Measurements from ENCODE around the gene CCDC91.
"Not testable (repeated sequence)": the region's sequence is repeated elsewhere in the genome, so short reads cannot be mapped to it uniquely, and the experiment has no call there.

- not testable (repeated sequence) for TF ChIP-seq CTCF (conservative IDR thresholded peaks at IDR 0.05 in 1 of 2, IDR thresholded peaks at IDR 0.05 in 1 of 2; ENCODE audit: low read depth in 1 of 2, low read length in 2 of 2); EZH2 (IDR thresholded peaks at IDR 0.05; ENCODE audit: low read length, missing control alignments)
Observed at GRCh38 chr12:28476206-28476605, 285.9 kb downstream of the CCDC91 start.

Data from fibroblast of lung (primary cell).